Osteocyte (in vitro differentiated cells): ENCODE results near the gene TWF2. TPM values are rescaled to one million over a fixed set of nuclear protein-coding genes. Genes with fewer than 3 reads are reported as not detected.
A peak's percentile ranks its signal among the peaks of the same experiment; 100 is the strongest.
"Not testable (repeated sequence)": the region's sequence is repeated elsewhere in the genome, so short reads cannot be mapped to it uniquely, and the experiment has no call there.

ENCODE experiments used
- DNase-seq: peaks from one replicate; pipeline ENCODE4 v3.0.0; 2021; ENCODE audit warnings: mixed read lengths; ENCODE audit not compliant: unreplicated experiment; ENCODE audit errors: extremely low spot score
- H3K27ac Mint-ChIP-seq: one replicate; pipeline ENCODE4 v1.8.0; 2021; ENCODE audit warnings: mild to moderate bottlenecking, mixed read lengths; ENCODE audit not compliant: unreplicated experiment
- H3K27me3 Mint-ChIP-seq: one replicate; pipeline ENCODE4 v1.8.0; 2021; ENCODE audit warnings: mixed read lengths; ENCODE audit not compliant: unreplicated experiment
- H3K36me3 Mint-ChIP-seq: one replicate; pipeline ENCODE4 v1.8.0; 2021; ENCODE audit warnings: mixed read lengths; ENCODE audit not compliant: unreplicated experiment
- H3K4me1 Mint-ChIP-seq: one replicate; pipeline ENCODE4 v1.8.0; 2021; ENCODE audit warnings: mixed read lengths; ENCODE audit not compliant: unreplicated experiment
- H3K4me3 Mint-ChIP-seq: one replicate; pipeline ENCODE4 v1.8.0; 2021; ENCODE audit warnings: mild to moderate bottlenecking, moderate library complexity, mixed read lengths; ENCODE audit not compliant: unreplicated experiment
- H3K9me3 Mint-ChIP-seq: one replicate; pipeline ENCODE4 v1.8.0; 2021; ENCODE audit warnings: mixed read lengths; ENCODE audit not compliant: unreplicated experiment
- CTCF ChIP-seq: fragments of 200-600 bp; sonication (generic); IDR thresholded peaks from 2 replicates; pipeline ENCODE4 v1.5.0; 2021; ENCODE audit warnings: antibody characterized with exemption, mild to moderate bottlenecking, moderate library complexity
- total RNA-seq: library from RNA; stranded (reverse); gene quantifications from 2 replicates; pipeline ENCODE4 v1.2.1, GENCODE V29; 2021

Gene TWF2
- total RNA-seq, 1 donor from 2014 or later: 58.6 TPM

- Mint-ChIP-seq H3K4me1 (peaks cover 59% of the 10 kb centered on the region), H3K27ac (peak overlapping the region; percentile 89), H3K4me3 (peak overlapping the region; percentile 97), H3K27me3 (no peaks in the 10 kb centered on the region), H3K9me3 (no peaks in the 10 kb centered on the region), H3K36me3 (peaks cover 15% of the 10 kb centered on the region)
- DNase-seq: no peak
- TF ChIP-seq CTCF: no peak
Measured at GRCh38 chr3:52277071-52277964, 38.4 kb upstream of the TWF2 start.

GRCh38 chr3:52274781-52275180, 35.8 kb upstream of the TWF2 start:
- H3K4me1 Mint-ChIP-seq: peaks cover 66% of the 10 kb centered on the region
- H3K9me3 Mint-ChIP-seq, H3K27me3 Mint-ChIP-seq, H3K27ac Mint-ChIP-seq, H3K4me3 Mint-ChIP-seq, DNase-seq: not testable (repeated sequence)
- H3K36me3 Mint-ChIP-seq: peaks cover 24% of the 10 kb centered on the region

GRCh38 chr3:52272831-52273230, 33.9 kb upstream of the TWF2 start:
- peaks cover 53% of the 10 kb centered on the region for H3K4me1 Mint-ChIP-seq
- no peak overlapping the region for H3K27ac Mint-ChIP-seq
- no peaks in the 10 kb centered on the region for H3K9me3 Mint-ChIP-seq
- H3K36me3 Mint-ChIP-seq: peaks cover 29% of the 10 kb centered on the region
- DNase-seq: no peak
- TF ChIP-seq CTCF: no peak
- H3K27me3 Mint-ChIP-seq: no peaks in the 10 kb centered on the region
- H3K4me3 Mint-ChIP-seq: no peak overlapping the region

- H3K27me3 Mint-ChIP-seq: not testable (repeated sequence)
- peak overlapping the region; percentile 27 for H3K27ac Mint-ChIP-seq
- peaks cover 35% of the 10 kb centered on the region for H3K36me3 Mint-ChIP-seq
Measured at GRCh38 chr3:52272172-52272571, 33.2 kb upstream of the TWF2 start.

GRCh38 chr3:52270252-52270754, 31.3 kb upstream of the TWF2 start:
- peaks cover 43% of the 10 kb centered on the region for H3K36me3 Mint-ChIP-seq
- no peak overlapping the region for H3K4me3 Mint-ChIP-seq
- peaks cover 34% of the 10 kb centered on the region for H3K4me1 Mint-ChIP-seq
- H3K27me3 Mint-ChIP-seq: no peaks in the 10 kb centered on the region
- H3K27ac Mint-ChIP-seq: peak overlapping the region; percentile 25
- no peak for TF ChIP-seq CTCF
- no peaks in the 10 kb centered on the region for H3K9me3 Mint-ChIP-seq
- no peak for DNase-seq

More at GRCh38 chr3:52272172-52272571, 33.2 kb upstream of the TWF2 start:
- H3K9me3 Mint-ChIP-seq, H3K4me3 Mint-ChIP-seq, DNase-seq: not testable (repeated sequence)
- H3K4me1 Mint-ChIP-seq: peaks cover 51% of the 10 kb centered on the region

GRCh38 chr3:52269776-52270175, 30.8 kb upstream of the TWF2 start:
- no peak overlapping the region for H3K27ac Mint-ChIP-seq
- H3K36me3 Mint-ChIP-seq: peaks cover 43% of the 10 kb centered on the region
- peaks cover 31% of the 10 kb centered on the region for H3K4me1 Mint-ChIP-seq
- H3K9me3 Mint-ChIP-seq: no peaks in the 10 kb centered on the region
- no peak for DNase-seq
- TF ChIP-seq CTCF: no peak
- no peak overlapping the region for H3K4me3 Mint-ChIP-seq
- no peaks in the 10 kb centered on the region for H3K27me3 Mint-ChIP-seq
